HEK293 (cell line): Measurements from ENCODE around the gene NFIB.

Source experiments
- BCL6B ChIP-seq: fragments of 450-650 bp; formaldehyde crosslinking; IDR thresholded peaks from 2 replicates; pipeline ENCODE4 v1.5.1; 2017; ENCODE audit warnings: missing biosample characterization, missing genetic modification characterization
- GLIS2 ChIP-seq: fragments of 450-650 bp; formaldehyde crosslinking; IDR thresholded peaks from 2 replicates; pipeline ENCODE4 v1.5.1; 2016; ENCODE audit warnings: missing biosample characterization, missing genetic modification characterization
- RBAK ChIP-seq: fragments of 450-650 bp; formaldehyde crosslinking; IDR thresholded peaks from 2 replicates; pipeline ENCODE4 v1.5.1; 2016; ENCODE audit warnings: missing biosample characterization, missing genetic modification characterization
- REST ChIP-seq: fragments of 450-650 bp; formaldehyde crosslinking; IDR thresholded peaks from 2 replicates; pipeline ENCODE4 v1.5.1; 2016; ENCODE audit warnings: missing biosample characterization, missing genetic modification characterization
- SCRT1 ChIP-seq: fragments of 450-650 bp; formaldehyde crosslinking; IDR thresholded peaks from 2 replicates; pipeline ENCODE4 v1.5.1; 2016; ENCODE audit warnings: missing biosample characterization, missing genetic modification characterization, borderline replicate concordance
- TCF7L2 ChIP-seq: IDR thresholded peaks from 2 replicates; pipeline ENCODE4 v1.6.1; 2011; ENCODE audit warnings: low read depth, mild to moderate bottlenecking, inconsistent platforms, low read length, moderate library complexity, borderline replicate concordance
- WT1 ChIP-seq: fragments of 450-650 bp; formaldehyde crosslinking; IDR thresholded peaks from 2 replicates; pipeline ENCODE4 v1.5.1; 2016; ENCODE audit warnings: missing biosample characterization, missing genetic modification characterization
- YY1 ChIP-seq: fragments of 450-650 bp; formaldehyde crosslinking; IDR thresholded peaks from 2 replicates; pipeline ENCODE4 v1.5.1; 2018; ENCODE audit warnings: missing biosample characterization, missing genetic modification characterization
- ZBTB10 ChIP-seq: fragments of 450-650 bp; formaldehyde crosslinking; IDR thresholded peaks from 2 replicates; pipeline ENCODE4 v1.5.1; 2016; ENCODE audit warnings: missing biosample characterization, missing genetic modification characterization
- ZBTB6 ChIP-seq: fragments of 450-650 bp; formaldehyde crosslinking; IDR thresholded peaks from 2 replicates; pipeline ENCODE4 v1.5.1; 2017; ENCODE audit warnings: missing biosample characterization, missing genetic modification characterization
- ZNF10 ChIP-seq: fragments of 450-650 bp; formaldehyde crosslinking; IDR thresholded peaks from 2 replicates; pipeline ENCODE4 v1.5.1; 2017; ENCODE audit warnings: missing biosample characterization, missing genetic modification characterization
- ZNF114 ChIP-seq: fragments of 450-650 bp; formaldehyde crosslinking; IDR thresholded peaks from 2 replicates; pipeline ENCODE4 v1.5.0; 2017; ENCODE audit warnings: missing biosample characterization, missing genetic modification characterization
- ZNF16 ChIP-seq: fragments of 450-650 bp; formaldehyde crosslinking; IDR thresholded peaks from 2 replicates; pipeline ENCODE4 v1.5.1; 2016; ENCODE audit warnings: low read depth, missing biosample characterization, missing genetic modification characterization
- ZNF19 ChIP-seq: fragments of 450-650 bp; formaldehyde crosslinking; IDR thresholded peaks from 2 replicates; pipeline ENCODE4; 2016; ENCODE audit warnings: missing biosample characterization, missing genetic modification characterization, low read depth
- ZNF223 ChIP-seq: fragments of 450-650 bp; formaldehyde crosslinking; IDR thresholded peaks from 2 replicates; pipeline ENCODE4 v1.5.1; 2016; ENCODE audit warnings: missing biosample characterization, missing genetic modification characterization
- ZNF23 ChIP-seq: fragments of 450-650 bp; formaldehyde crosslinking; IDR thresholded peaks from 2 replicates; pipeline ENCODE4 v1.5.1; 2016; ENCODE audit warnings: missing biosample characterization, missing genetic modification characterization, borderline replicate concordance
- ZNF274 ChIP-seq, 2 experiments: fragments of 200-500 bp in 1 of 2; fragments of 450-650 bp in 1 of 2; sonication (Bioruptor generic) in 1 of 2; formaldehyde crosslinking in 1 of 2; IDR thresholded peaks; 2 replicates each; pipeline versions ENCODE4 v1.5.1 to v1.6.1; 2014 to 2016; ENCODE audit warnings: borderline replicate concordance in 1 of 2, inconsistent platforms in 1 of 2, low read length in 1 of 2, missing biosample characterization in 1 of 2, missing genetic modification characterization in 1 of 2
- ZNF423 ChIP-seq: fragments of 450-650 bp; formaldehyde crosslinking; IDR thresholded peaks from 2 replicates; pipeline ENCODE4 v1.5.1; 2016; ENCODE audit warnings: missing biosample characterization, missing genetic modification characterization
- ZNF473 ChIP-seq: fragments of 450-650 bp; formaldehyde crosslinking; IDR thresholded peaks from 2 replicates; pipeline ENCODE4 v1.5.1; 2017; ENCODE audit warnings: missing biosample characterization, missing genetic modification characterization
- ZNF501 ChIP-seq: fragments of 450-650 bp; formaldehyde crosslinking; IDR thresholded peaks from 2 replicates; pipeline ENCODE4 v1.5.1; 2016; ENCODE audit warnings: missing biosample characterization, missing genetic modification characterization
- ZNF510 ChIP-seq: fragments of 450-650 bp; formaldehyde crosslinking; IDR thresholded peaks from 2 replicates; pipeline ENCODE4 v1.5.1; 2018; ENCODE audit warnings: mild to moderate bottlenecking, missing genetic modification characterization, missing biosample characterization; ENCODE audit not compliant: insufficient replicate concordance
- ZNF571 ChIP-seq: fragments of 450-650 bp; formaldehyde crosslinking; IDR thresholded peaks from 2 replicates; pipeline ENCODE4 v1.5.0; 2017; ENCODE audit warnings: missing biosample characterization, missing genetic modification characterization
- ZNF600 ChIP-seq: fragments of 450-650 bp; formaldehyde crosslinking; IDR thresholded peaks from 2 replicates; pipeline ENCODE4 v1.5.1; 2016; ENCODE audit warnings: missing biosample characterization, missing genetic modification characterization
- ZNF623 ChIP-seq: fragments of 450-650 bp; formaldehyde crosslinking; IDR thresholded peaks from 2 replicates; pipeline ENCODE4 v1.5.1; 2016; ENCODE audit warnings: missing biosample characterization, missing genetic modification characterization
- ZNF664 ChIP-seq: fragments of 450-650 bp; formaldehyde crosslinking; IDR thresholded peaks from 2 replicates; pipeline ENCODE4 v1.5.1; 2016; ENCODE audit warnings: missing biosample characterization, missing genetic modification characterization
- ZNF677 ChIP-seq: fragments of 450-650 bp; IDR thresholded peaks from 2 replicates; pipeline ENCODE4 v1.5.0; 2018; ENCODE audit warnings: missing biosample characterization, mild to moderate bottlenecking, missing genetic modification characterization, moderate library complexity
- ZNF692 ChIP-seq: fragments of 450-650 bp; formaldehyde crosslinking; IDR thresholded peaks from 2 replicates; pipeline ENCODE4 v1.5.1; 2016; ENCODE audit warnings: missing biosample characterization, missing genetic modification characterization
- ZNF830 ChIP-seq: fragments of 450-650 bp; IDR thresholded peaks from 2 replicates; pipeline ENCODE4 v1.5.0; 2018; ENCODE audit warnings: missing biosample characterization, missing genetic modification characterization, low read depth, mild to moderate bottlenecking, moderate library complexity
- ZSCAN4 ChIP-seq: fragments of 450-650 bp; formaldehyde crosslinking; IDR thresholded peaks from 2 replicates; pipeline ENCODE4 v1.5.1; 2017; ENCODE audit warnings: missing biosample characterization, missing genetic modification characterization

Gene NFIB

GRCh38 chr9:14271093-14271673 lies 42.8 kb downstream of the NFIB start (continued):
- TF ChIP-seq ZNF571 (tag by site-specific recombination) (no peak), ZNF664 (peak; percentile 99), YY1 (tag by site-specific recombination) (no peak), ZNF10 (tag by site-specific recombination) (peak; percentile 45; the same call in 1 of the 2 replicates), ZNF16 (tag by site-specific recombination) (no peak), ZNF501 (tag by site-specific recombination) (no peak), TCF7L2 (peak; percentile 57; the same call in 1 of the 2 replicates), ZNF692 (peak; percentile 73; the same call in 1 of the 2 replicates), ZNF23 (tag by site-specific recombination) (no peak), WT1 (tag by site-specific recombination) (peak; percentile 86), GLIS2 (tag by site-specific recombination) (peak; percentile 52), RBAK (tag by site-specific recombination) (no peak), REST (tag by site-specific recombination) (no peak), BCL6B (tag by site-specific recombination) (no peak), ZNF677 (tag by site-specific recombination) (no peak), ZNF423 (tag by site-specific recombination) (no peak), ZBTB10 (no peak), ZNF223 (tag by site-specific recombination) (no peak), ZNF114 (tag by site-specific recombination) (no peak), ZNF600 (no peak), ZBTB6 (no peak), ZNF830 (tag by site-specific recombination) (no peak), ZNF473 (tag by site-specific recombination) (no peak), SCRT1 (tag by site-specific recombination) (no peak), ZSCAN4 (tag by site-specific recombination) (peak; percentile 14; the same call in 1 of the 2 replicates), ZNF623 (tag by site-specific recombination) (no peak), ZNF274 (IDR thresholded peaks at IDR 0.05; ENCODE audit: low read length) (no peak), ZNF274 (tag by site-specific recombination; IDR thresholded peaks at IDR 0.05; ENCODE audit: borderline replicate concordance) (no peak), ZNF19 (tag by site-specific recombination) (no peak), ZNF510 (tag by site-specific recombination) (no peak)
